Stimulated activated memory B cell treated with anti-CD40 and anti-IgM and Interleukin-4, amounts not matched to agents 10 μg/mL and 1 μg/mL and 100 μg/mL, for 72 hours (primary cell): Measurements from ENCODE around the gene H2AZ2.
A peak's percentile ranks its signal among the peaks of the same experiment; 100 is the strongest.
"Not testable (repeated sequence)": the region's sequence is repeated elsewhere in the genome, so short reads cannot be mapped to it uniquely, and the experiment has no call there.

ENCODE experiments used
- ATAC-seq: fragments of 150-1000 bp; cut with Tn5 transposase; 2 replicates; pipeline ENCODE4 v1.10.0; 2021
- H3K27ac Mint-ChIP-seq: one replicate; pipeline ENCODE4 v1.8.0; 2022; ENCODE audit warnings: mild to moderate bottlenecking, mixed read lengths
- H3K27me3 Mint-ChIP-seq: one replicate; pipeline ENCODE4 v1.8.0; 2022; ENCODE audit warnings: mixed read lengths
- H3K36me3 Mint-ChIP-seq: one replicate; pipeline ENCODE4 v1.8.0; 2022; ENCODE audit warnings: mixed read lengths
- H3K4me1 Mint-ChIP-seq: one replicate; pipeline ENCODE4 v1.8.0; 2022; ENCODE audit warnings: mixed read lengths
- H3K4me3 Mint-ChIP-seq: one replicate; pipeline ENCODE4 v1.8.0; 2022; ENCODE audit warnings: mild to moderate bottlenecking, moderate library complexity, mixed read lengths
- H3K9me3 Mint-ChIP-seq: one replicate; pipeline ENCODE4 v1.8.0; 2022; ENCODE audit warnings: mixed read lengths

The H2AZ2 gene

DNA sequence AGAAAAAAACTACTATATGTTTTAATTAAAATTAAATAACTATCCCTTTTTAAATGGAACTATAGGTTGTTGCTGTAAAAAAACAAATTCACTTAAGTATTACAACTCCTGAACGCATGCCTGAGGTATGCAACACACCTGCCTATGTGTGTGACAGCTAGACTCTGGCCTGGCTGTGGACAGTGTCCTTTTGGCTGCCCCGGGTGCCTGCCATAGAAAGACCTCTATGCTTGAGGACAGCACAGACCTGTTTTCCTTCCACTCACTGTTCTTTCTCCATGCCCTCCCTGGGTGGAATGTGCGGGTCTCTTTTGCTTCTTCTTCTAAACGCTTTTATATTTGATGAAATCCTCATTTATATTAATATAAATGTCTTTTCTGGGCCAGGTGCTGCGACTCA, 57.9 kb downstream of the H2AZ2 start:
- H3K9me3 Mint-ChIP-seq, result no peaks in the 10 kb centered on the region
- H3K4me1 Mint-ChIP-seq, result peaks cover 13% of the 10 kb centered on the region
- no peaks in the 10 kb centered on the region for H3K36me3 Mint-ChIP-seq
- no peaks in the 10 kb centered on the region for H3K27me3 Mint-ChIP-seq
- H3K27ac Mint-ChIP-seq, result no peak overlapping the region
- ATAC-seq, result no peak
- H3K4me3 Mint-ChIP-seq, result no peak overlapping the region

DNA sequence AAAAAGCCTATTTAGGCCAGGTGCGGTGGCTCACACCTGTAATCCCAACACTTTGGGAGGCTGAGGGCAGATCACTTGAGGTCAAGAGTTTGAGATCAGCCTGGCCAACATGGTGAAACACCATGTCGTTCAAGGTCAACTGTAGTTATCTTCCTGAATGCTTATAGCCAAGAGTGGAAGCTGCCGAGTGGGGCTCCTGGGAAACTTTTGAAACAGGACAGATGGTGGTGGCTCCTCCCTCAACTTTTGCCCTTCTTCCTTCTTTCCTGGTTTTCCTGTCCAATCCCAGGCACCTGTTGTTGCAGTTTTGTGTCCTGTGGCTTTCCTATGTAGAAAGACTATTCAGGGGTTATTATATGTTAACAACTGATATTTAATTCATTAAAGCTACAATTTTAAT, 60.1 kb downstream of the H2AZ2 start:
- Mint-ChIP-seq H3K9me3 (peaks cover 5% of the 10 kb centered on the region), H3K27me3 (no peaks in the 10 kb centered on the region), H3K4me1 (peaks cover 13% of the 10 kb centered on the region), H3K4me3 (no peak overlapping the region), H3K36me3 (peaks cover 5% of the 10 kb centered on the region), H3K27ac (peak overlapping the region; percentile 53)
- ATAC-seq, result no peak

- no peaks in the 10 kb centered on the region for H3K27me3 Mint-ChIP-seq
Observed at GRCh38 chr7:44787041-44787440, 60.8 kb downstream of the H2AZ2 start.

GRCh38 chr7:44785218-44785617, 62.7 kb downstream of the H2AZ2 start:
- peaks cover 13% of the 10 kb centered on the region for H3K4me1 Mint-ChIP-seq
- peaks cover 11% of the 10 kb centered on the region for H3K36me3 Mint-ChIP-seq
- ATAC-seq, H3K9me3 Mint-ChIP-seq, H3K4me3 Mint-ChIP-seq, H3K27me3 Mint-ChIP-seq, H3K27ac Mint-ChIP-seq: not testable (repeated sequence)

More at GRCh38 chr7:44787041-44787440, 60.8 kb downstream of the H2AZ2 start:
- H3K27ac Mint-ChIP-seq, result peak overlapping the region; percentile 53
- H3K4me1 Mint-ChIP-seq, result peaks cover 13% of the 10 kb centered on the region
- H3K4me3 Mint-ChIP-seq, result no peak overlapping the region
- ATAC-seq, result peak; percentile 80
- H3K9me3 Mint-ChIP-seq, result peaks cover 10% of the 10 kb centered on the region
- H3K36me3 Mint-ChIP-seq, result peaks cover 10% of the 10 kb centered on the region

- Mint-ChIP-seq H3K4me1 (peaks cover 13% of the 10 kb centered on the region), H3K4me3 (no peak overlapping the region), H3K27me3 (no peaks in the 10 kb centered on the region), H3K9me3 (peaks cover 10% of the 10 kb centered on the region), H3K27ac (no peak overlapping the region), H3K36me3 (peaks cover 11% of the 10 kb centered on the region)
- ATAC-seq, result no peak
Observed at GRCh38 chr7:44784364-44784763, 63.5 kb downstream of the H2AZ2 start.

GRCh38 chr7:44783407-44783806, 64.5 kb downstream of the H2AZ2 start:
- Mint-ChIP-seq H3K36me3 (peaks cover 11% of the 10 kb centered on the region), H3K9me3 (peaks cover 10% of the 10 kb centered on the region), H3K4me3 (no peak overlapping the region), H3K27ac (no peak overlapping the region), H3K27me3 (no peaks in the 10 kb centered on the region), H3K4me1 (peaks cover 13% of the 10 kb centered on the region)
- ATAC-seq, result no peak

GRCh38 chr7:44782460-44782859, 65.4 kb downstream of the H2AZ2 start:
- no peak overlapping the region for H3K4me3 Mint-ChIP-seq
- no peak overlapping the region for H3K27ac Mint-ChIP-seq

More at GRCh38 chr7:44782460-44782859, 65.4 kb downstream of the H2AZ2 start:
- ATAC-seq, result no peak
- Mint-ChIP-seq H3K4me1 (peaks cover 11% of the 10 kb centered on the region), H3K9me3 (peaks cover 10% of the 10 kb centered on the region), H3K27me3 (no peaks in the 10 kb centered on the region), H3K36me3 (peaks cover 11% of the 10 kb centered on the region)
